ENCODE results near the gene ITPR1. TPM values are rescaled to one million over a fixed set of nuclear protein-coding genes. Genes with fewer than 3 reads are reported as not detected.

ITPR1 gene
- total and polyA plus RNA-seq, 8 donors, result 34.8 to 57.3 (median 42.0) TPM

DNA sequence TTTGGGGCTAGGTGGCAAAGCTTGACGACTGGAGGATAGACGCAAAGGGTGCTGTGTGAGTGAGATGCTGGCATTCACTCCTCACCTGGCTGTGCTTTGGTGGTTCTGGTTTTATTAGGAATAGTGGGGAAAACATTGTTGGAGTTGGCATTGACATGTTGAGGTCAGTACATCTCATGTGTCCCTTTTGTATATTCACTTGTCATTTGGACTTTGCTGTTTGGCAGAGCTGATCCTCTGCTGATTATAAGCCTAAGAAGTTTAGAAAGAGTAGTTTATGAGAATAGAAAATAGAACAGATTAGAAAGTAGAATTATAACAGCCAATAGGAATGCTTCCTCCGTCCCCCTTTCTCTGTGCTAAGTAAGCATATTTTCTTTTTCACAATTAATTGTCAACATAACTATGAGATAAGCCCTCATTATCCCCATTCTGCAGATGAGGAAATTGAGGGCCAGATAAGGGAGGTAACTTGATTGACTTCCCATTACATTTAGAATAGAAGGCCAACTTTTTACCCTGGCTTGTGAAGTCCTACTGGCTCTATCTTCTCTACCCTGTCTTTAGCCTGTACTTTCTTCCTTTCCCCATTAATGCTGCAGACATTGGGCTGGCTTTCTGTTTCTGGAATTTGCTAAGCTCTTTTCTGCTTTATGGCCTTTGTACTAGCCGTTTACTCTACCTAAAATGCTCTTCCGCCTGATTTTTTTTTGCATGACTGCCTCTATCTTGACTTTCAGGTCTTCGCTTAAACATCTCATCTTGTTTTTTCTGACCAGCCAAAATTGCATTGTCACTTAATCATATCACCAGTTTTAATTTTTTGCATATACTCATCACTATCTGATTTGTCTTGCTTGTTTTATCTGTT is 12.8 kb downstream of the ITPR1 start:
- H3K27ac ChIP-seq, result no peak overlapping the region
- no peaks in the 10 kb centered on the region for H3K36me3 ChIP-seq
- TF ChIP-seq, protein P1, sequence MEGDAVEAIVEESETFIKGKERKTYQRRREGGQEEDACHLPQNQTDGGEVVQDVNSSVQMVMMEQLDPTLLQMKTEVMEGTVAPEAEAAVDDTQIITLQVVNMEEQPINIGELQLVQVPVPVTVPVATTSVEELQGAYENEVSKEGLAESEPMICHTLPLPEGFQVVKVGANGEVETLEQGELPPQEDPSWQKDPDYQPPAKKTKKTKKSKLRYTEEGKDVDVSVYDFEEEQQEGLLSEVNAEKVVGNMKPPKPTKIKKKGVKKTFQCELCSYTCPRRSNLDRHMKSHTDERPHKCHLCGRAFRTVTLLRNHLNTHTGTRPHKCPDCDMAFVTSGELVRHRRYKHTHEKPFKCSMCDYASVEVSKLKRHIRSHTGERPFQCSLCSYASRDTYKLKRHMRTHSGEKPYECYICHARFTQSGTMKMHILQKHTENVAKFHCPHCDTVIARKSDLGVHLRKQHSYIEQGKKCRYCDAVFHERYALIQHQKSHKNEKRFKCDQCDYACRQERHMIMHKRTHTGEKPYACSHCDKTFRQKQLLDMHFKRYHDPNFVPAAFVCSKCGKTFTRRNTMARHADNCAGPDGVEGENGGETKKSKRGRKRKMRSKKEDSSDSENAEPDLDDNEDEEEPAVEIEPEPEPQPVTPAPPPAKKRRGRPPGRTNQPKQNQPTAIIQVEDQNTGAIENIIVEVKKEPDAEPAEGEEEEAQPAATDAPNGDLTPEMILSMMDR (IDR thresholded peaks at IDR 0.05), result no peak
- H3K4me3 ChIP-seq, result no peak overlapping the region
- DNase-seq (no peak), ATAC-seq (no peak)
- H3K27me3 ChIP-seq, result no peaks in the 10 kb centered on the region
- peaks cover 7 to 36% of the 10 kb centered on the region in 2 donors for H3K4me1 ChIP-seq
- no peaks in the 10 kb centered on the region for H3K9me3 ChIP-seq
- intact Hi-C loops (cut with DNase I), result no loop called here

DNA sequence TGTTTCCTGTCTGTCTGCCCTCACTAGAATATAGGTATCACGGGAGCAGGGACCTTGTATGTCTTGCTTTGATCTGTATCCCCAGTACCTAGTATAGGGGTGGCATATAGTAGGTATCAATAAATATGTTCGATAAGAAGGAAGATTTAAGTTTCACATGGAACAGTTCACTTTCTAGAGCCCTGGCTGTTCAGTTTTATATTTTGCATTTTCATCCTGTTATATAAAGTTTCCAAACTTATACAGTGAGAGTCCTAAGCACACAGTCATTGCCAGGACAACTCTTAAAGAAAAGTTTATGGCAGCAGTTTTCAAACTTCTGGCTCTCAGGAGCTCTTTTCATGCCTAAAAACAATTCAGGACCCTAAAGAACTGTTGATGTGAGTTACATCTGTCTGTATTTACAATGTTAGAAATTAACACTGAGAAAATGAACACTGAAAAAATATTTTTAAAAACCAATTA is 13.4 kb downstream of the ITPR1 start:
- no peak for ATAC-seq
- H3K27ac ChIP-seq, result no peak overlapping the region
- no peaks in the 10 kb centered on the region for H3K9me3 ChIP-seq
- TF ChIP-seq, protein P1 (IDR thresholded peaks at IDR 0.05), result no peak
- no peak for DNase-seq
- H3K4me1 ChIP-seq, result peaks cover 7 to 36% of the 10 kb centered on the region in 2 donors
- no peaks in the 10 kb centered on the region for H3K27me3 ChIP-seq
- no peaks in the 10 kb centered on the region for H3K36me3 ChIP-seq
- H3K4me3 ChIP-seq, result no peak overlapping the region
- intact Hi-C loops (cut with DNase I), result no loop called here

DNA sequence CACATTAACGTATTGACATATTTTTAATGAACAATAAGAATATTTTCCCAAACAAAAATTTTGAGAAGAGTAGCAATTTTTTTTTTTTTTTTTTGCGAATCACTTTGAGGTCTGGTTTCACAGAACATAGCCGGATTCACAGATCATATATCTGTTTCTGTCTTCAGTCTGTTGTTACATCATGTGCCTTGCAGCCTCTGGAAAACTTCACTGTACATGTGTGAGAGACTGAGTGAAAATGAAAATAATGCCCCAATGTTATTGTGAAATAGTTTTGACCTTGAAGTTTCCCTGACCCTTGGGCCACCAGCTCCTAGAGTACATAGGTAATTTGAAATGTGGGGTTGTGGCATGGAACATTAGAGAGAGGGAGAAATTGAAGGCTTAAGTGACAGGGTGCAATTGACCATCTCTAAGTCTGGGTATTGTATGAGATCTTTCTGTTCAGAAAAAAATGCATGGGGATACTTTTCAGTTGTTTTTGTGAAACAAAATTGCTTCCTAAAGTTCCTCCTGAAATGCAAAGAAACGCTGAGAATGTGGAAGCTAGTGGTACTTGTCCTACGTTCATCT is 14.0 kb downstream of the ITPR1 start:
- no peaks in the 10 kb centered on the region for H3K9me3 ChIP-seq
- peaks cover 7 to 36% of the 10 kb centered on the region in 2 donors for H3K4me1 ChIP-seq
- H3K4me3 ChIP-seq, result no peak overlapping the region
- DNase-seq (no peak), ATAC-seq (no peak)
- H3K27me3 ChIP-seq, result no peaks in the 10 kb centered on the region
- intact Hi-C loops (cut with DNase I), result no loop called here
- no peak overlapping the region for H3K27ac ChIP-seq
- TF ChIP-seq, protein P1 (IDR thresholded peaks at IDR 0.05), result no peak
- H3K36me3 ChIP-seq, result no peaks in the 10 kb centered on the region

DNA sequence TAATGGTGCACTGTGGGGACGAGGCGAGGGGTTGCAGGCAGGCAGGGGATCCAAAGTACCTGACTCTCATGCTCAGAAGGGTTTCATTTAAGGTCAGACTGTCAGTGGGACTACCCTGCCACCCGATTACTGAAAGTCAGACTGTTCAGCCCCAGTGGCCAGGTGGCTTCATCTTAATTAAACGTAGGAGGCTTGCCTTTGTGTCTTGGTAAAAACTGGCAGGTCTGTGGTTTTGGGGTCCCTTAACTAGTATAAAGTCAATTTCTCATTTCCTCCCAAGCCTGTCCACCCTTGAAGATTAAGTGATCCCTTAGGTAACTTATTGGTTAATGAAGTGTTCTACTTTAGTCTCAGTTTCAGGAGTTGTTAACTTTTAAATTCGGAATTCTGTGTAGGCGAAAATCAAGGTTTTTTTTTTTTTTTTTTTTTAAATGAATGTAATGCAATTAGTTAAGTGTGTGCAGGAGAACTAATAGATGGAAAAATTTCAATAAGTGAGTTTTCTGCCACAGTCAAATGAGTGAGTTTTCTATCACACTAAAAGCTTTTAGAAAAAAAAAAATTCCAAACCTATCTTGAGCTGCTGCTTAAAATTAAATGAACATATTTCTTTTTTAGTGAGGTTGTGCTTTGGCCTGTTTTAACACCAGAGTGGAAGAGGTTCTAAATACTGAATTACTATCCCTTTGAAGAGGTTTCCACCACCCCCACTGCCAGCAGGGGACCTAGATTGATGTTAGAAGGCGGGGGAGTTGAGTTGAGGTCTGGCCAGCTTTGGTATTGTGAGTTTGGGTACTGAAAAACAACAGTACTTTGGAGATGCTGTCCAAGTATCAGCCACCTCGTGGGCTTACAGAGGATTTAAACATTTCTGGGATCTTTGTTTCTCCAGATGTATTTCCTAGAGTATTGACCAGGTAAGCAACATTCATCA is 15.2 kb downstream of the ITPR1 start:
- no peak overlapping the region for H3K4me3 ChIP-seq
- ATAC-seq (no peak), DNase-seq (no peak)
- no peaks in the 10 kb centered on the region for H3K36me3 ChIP-seq
- no peaks in the 10 kb centered on the region for H3K27me3 ChIP-seq
- peaks cover 7 to 36% of the 10 kb centered on the region in 2 donors for H3K4me1 ChIP-seq
- TF ChIP-seq, protein P1 (IDR thresholded peaks at IDR 0.05), result no peak
- intact Hi-C loops (cut with DNase I), result no loop called here
- H3K9me3 ChIP-seq, result no peaks in the 10 kb centered on the region
- H3K27ac ChIP-seq, result no peak overlapping the region

Data from left lung (tissue), 10 donors.